ENCODE measurements around the gene GPR107.

The GPR107 gene

DNA sequence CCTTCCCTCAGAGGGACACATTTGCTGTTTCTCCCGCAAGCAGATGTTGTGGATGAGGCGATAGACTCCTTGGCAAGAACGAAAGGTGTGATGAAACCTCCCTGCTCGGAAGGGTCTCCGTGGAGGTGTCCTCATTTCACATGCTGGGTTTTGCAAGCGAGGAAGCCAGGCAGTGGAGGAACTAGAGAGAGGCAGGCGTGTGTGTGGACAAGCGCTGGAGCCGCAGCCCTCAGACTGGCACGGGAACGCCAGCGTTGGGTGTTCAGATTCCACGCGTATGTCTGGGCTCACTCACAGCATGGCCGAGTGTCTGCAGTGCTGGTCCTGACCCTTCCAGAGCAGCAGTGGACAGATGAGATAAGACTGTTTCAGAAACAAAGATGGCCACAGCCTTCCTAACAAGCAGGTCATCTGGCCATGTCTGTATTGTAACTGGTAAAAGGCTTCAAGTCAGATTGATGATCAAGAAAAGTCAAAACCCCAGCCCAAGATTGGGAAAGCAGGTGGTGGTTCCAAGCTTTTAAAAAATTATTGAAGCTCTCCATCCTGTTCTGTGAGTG is 83.5 kb downstream of the GPR107 start:
- DNase-seq (ENCODE audit: low spot score): no peak

GRCh38 chr9:130137641-130138081 is 84.0 kb downstream of the GPR107 start:
- no peak for DNase-seq (ENCODE audit: low spot score)

DNA sequence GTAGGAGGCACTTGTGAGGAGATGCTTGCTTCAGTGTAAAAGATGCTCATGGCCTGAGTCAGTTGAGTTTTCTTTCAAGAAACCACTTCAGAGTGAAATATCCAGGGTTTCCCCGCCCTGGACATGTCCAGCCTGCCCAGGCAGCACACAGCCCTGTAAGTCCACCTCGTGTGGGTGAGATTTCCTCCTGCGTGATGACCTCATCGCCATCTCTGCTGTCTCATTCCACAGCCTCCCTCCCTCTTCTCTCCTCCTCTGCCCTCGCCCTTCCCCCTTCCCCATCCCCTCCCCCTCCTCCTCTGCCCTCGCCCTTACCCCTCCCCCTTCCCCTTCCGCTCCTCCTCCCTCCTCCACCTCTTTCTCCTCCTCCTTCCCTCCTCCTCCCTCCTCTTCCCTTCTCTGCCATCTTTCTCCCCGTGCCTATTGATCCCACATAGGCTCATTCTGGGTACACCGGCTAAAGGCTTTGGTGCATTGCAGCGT is 84.5 kb downstream of the GPR107 start:
- DNase-seq (ENCODE audit: low spot score): no peak

- DNase-seq (ENCODE audit: low spot score): peak; percentile 25
These were observed 85.1 kb downstream of the GPR107 start for GRCh38 chr9:130138791-130139190.

GRCh38 chr9:130139251-130139650 is 85.5 kb downstream of the GPR107 start:
- DNase-seq (ENCODE audit: low spot score): no peak

- DNase-seq (ENCODE audit: low spot score): no peak
These were observed 87.0 kb downstream of the GPR107 start for GRCh38 chr9:130140706-130141105.

GRCh38 chr9:130142056-130142455 is 88.3 kb downstream of the GPR107 start:
- no peak for DNase-seq (ENCODE audit: low spot score)

DNA sequence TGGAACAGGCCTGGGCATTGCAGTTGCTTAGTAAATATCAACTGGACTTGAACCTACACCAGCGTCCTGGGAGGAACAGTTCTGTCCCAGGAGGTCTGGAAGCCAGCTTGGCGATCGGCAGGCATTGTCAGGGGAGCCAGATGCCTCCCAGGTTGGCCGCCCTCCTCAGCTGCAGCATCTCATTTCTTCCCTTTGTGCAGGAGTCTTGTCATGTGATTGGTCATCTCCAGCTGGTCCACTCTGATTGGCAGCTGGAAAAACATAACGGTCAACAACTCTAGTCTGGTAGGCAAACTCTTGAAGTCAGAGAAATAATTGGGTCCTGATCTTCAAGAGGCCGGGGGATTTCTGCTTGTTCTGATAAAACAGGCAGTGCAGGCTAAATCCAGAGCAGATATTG is 88.9 kb downstream of the GPR107 start:
- DNase-seq (ENCODE audit: low spot score): no peak

- no peak for DNase-seq (ENCODE audit: low spot score)
These were observed 89.7 kb downstream of the GPR107 start for GRCh38 chr9:130143279-130143893.

GRCh38 chr9:130143958-130144366 is 90.3 kb downstream of the GPR107 start:
- no peak for DNase-seq (ENCODE audit: low spot score)

DNA sequence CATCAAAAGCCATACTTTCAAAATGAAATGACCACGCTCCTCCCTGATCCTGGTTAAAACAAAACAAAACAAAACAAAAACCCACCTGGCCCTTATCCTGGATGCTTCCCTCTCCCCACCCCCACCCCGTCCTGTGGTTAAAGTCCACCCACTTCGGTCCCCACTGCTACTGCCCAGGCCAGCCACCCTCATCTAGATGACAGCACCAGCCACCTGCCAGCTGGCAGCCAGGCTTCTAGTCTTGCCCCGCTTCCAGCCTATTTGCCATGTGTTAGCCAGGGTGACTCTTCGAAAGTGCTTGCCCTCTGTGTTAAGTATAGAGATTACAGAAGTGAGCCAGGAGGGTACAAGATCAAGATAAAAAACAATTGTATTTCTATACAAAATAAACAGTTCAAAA is 91.0 kb downstream of the GPR107 start:
- DNase-seq (ENCODE audit: low spot score): no peak

DNA sequence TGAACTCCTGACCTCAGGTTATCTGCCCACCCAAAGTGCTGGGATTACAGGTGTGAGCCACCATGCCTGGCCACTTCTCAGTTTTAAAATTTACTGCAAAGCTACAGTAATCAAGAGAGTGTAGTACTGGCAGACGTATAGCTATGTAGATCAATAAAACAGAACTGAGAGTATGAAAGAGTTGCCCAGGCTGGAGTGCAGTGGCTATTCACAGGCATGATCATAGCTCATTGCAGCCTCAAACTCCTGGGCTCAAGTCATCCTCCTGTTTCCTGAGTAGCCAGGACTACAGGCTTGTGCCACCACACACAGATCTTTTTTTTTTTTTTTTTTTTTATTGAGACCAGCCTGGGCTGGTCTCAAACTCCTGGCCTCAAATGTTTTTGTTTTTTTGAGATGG is 92.0 kb downstream of the GPR107 start:
- DNase-seq (ENCODE audit: low spot score): no peak

- DNase-seq (ENCODE audit: low spot score): no peak
These were observed 93.5 kb downstream of the GPR107 start for GRCh38 chr9:130147198-130147597.

GRCh38 chr9:130147910-130148309 is 94.2 kb downstream of the GPR107 start:
- DNase-seq (ENCODE audit: low spot score): no peak

DNA sequence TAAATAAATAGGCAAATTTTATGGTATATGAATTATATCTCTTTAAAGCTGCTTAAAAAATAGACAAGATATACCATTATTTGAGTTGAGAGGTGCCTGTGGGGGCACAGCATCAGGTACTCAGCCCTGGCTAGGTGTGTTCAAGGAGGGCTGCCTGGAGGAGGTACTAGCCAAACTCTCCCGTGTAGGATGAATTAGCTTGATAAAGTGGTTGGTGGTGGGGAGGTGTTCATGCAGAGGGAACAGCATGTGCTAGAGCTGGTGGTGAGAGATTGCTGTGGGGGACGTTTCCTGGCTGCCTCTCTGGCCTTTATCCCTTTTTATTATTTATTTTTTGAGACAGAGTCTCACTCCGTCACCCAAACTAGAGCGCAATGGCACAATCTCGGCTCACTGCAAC is 95.3 kb downstream of the GPR107 start:
- DNase-seq (ENCODE audit: low spot score): no peak

- no peak for DNase-seq (ENCODE audit: low spot score)
These were observed 96.1 kb downstream of the GPR107 start for GRCh38 chr9:130149654-130150286.

DNA sequence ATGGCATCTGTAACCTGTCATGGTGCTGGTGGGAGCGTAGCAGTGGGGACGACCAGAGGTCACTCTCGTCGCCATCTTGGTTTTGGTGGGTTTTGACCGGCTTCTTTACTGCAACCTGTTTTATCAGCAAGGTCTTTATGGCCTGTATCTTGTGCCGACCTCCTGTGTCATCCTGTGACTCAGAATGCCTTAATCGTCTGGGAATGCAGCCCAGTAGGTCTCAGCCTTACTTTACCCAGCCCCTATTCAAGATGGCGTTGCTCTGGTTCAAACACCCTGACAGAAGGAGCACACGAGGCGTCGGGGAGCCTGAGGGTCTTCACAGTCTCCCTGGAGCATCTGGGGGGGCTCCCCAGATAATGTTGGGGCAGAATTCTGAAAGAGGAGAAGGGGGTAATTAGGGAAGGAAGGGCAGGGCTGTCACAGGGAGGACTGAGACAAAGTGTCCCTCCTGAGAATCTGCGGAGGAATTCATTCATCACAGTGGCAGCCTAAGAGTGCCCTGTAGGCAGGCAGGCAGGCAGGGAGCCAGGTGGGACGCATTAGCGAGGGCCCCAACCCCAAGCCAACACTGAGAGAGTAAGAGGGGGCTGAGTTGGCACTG is 97.2 kb downstream of the GPR107 start:
- no peak for DNase-seq (ENCODE audit: low spot score)

GRCh38 chr9:130154816-130155215 is 101.1 kb downstream of the GPR107 start:
- no peak for DNase-seq (ENCODE audit: low spot score)

DNA sequence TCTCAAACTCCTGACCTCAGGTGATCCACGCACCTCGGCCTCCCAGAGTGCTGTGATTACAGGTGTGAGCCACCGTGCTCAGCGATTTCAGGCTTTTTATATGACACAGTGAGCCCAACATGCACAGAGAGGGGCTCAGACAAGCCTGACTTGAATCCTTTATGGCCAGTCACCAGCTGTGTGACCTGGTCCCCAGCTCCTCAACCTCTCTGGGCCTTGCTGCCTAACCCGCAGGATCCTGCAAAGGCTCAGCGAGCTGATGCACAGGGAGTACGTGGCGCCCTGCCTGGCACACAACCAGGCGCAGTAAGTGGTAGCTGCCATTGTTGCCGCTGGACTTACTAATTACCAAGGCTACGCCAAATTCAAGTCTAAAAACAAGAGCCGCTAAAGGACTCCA is 101.9 kb downstream of the GPR107 start:
- no peak for DNase-seq (ENCODE audit: low spot score)

- DNase-seq (ENCODE audit: low spot score): no peak
These were observed 103.0 kb downstream of the GPR107 start for GRCh38 chr9:130156672-130157071.

- no peak for DNase-seq (ENCODE audit: low spot score)
These were observed 103.4 kb downstream of the GPR107 start for GRCh38 chr9:130157079-130157478.

GRCh38 chr9:130158001-130158400 is 104.3 kb downstream of the GPR107 start:
- no peak for DNase-seq (ENCODE audit: low spot score)

DNA sequence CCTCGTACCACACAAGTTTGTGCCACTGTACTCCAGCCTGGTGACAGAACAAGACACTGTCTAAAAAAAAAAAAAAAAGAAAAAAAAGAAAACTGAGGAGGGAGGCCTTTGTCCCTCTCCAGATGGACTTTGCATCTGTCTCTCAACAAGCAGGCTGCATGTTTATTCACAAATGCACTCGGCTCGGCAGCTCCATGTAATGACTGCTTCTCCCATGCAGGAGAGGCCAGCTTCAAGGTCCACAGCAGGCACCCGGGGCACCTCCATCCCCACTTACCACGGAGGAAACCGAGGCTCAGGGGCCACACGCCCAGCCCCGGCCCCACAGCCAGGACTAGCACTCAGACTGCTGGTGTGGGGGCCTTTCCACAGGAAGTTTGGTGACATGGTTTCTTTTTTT is 105.4 kb downstream of the GPR107 start:
- no peak for DNase-seq (ENCODE audit: low spot score)

Measured in CD4-positive, alpha-beta T cell treated with Interleukin-6 at 100 ng/mL for 8 hours (primary cell).